H1 (cell line): ENCODE data around the gene SPATA21. TPM values are rescaled to one million over a fixed set of nuclear protein-coding genes. Genes with fewer than 3 reads are reported as not detected.

Experiments
- CTCF ChIA-PET: fragments of 300-600 bp; sonication (Branson Sonifier 250); formaldehyde crosslinking; loops from one replicate; lab custom pipeline; 2021; ENCODE audit not compliant: partially characterized antibody; lab: Charles Lee
- POLR2A ChIA-PET: fragments of 300-600 bp; sonication (Branson Sonifier 250); formaldehyde crosslinking; loops from one replicate; lab custom pipeline; 2021; ENCODE audit warnings: inconsistent platforms; ENCODE audit not compliant: partially characterized antibody; lab: Charles Lee
- DNase-seq, 2 experiments: peaks; one replicate each; pipeline versions ENCODE4 v3.0.0 to v3.0.0-alpha.2; 2010 to 2022; ENCODE audit warnings: low spot score in 2 of 2, low read depth in 1 of 2, mixed read lengths in 1 of 2
- FAIRE-seq: peaks from 2 replicates; lab custom pipeline; 2011; peaks lifted over from hg19 to GRCh38; lab: Jason Lieb, UNC
- H2AFZ ChIP-seq: 2 replicates; pipeline ENCODE4 v1.8.1; 2012; ENCODE audit warnings: low read length, inconsistent platforms
- H2AK5ac ChIP-seq: 2 replicates; pipeline ENCODE4 v1.6.1; 2013; ENCODE audit warnings: low read depth, low read length
- H2BK120ac ChIP-seq: replicated peaks from 2 replicates; pipeline ENCODE3; 2013; ENCODE audit warnings: low read depth, low read length, inconsistent platforms
- H2BK12ac ChIP-seq: 2 replicates; pipeline ENCODE4 v1.6.1; 2013; ENCODE audit warnings: low read depth, low read length
- H2BK15ac ChIP-seq: 2 replicates; pipeline ENCODE4 v1.6.1; 2013; ENCODE audit warnings: low read length
- H2BK20ac ChIP-seq: 2 replicates; pipeline ENCODE4 v1.6.1; 2013; ENCODE audit warnings: low read length
- H2BK5ac ChIP-seq: 2 replicates; pipeline ENCODE4 v1.6.1; 2013; ENCODE audit warnings: low read depth, low read length
- H3K14ac ChIP-seq: 2 replicates; pipeline ENCODE4 v1.6.1; 2013; ENCODE audit warnings: inconsistent platforms; ENCODE audit not compliant: insufficient read length
- H3K18ac ChIP-seq: 2 replicates; pipeline ENCODE4 v1.6.1; 2013; ENCODE audit warnings: low read length; ENCODE audit errors: extremely low read depth
- H3K23ac ChIP-seq: 2 replicates; pipeline ENCODE4 v1.6.1; 2013; ENCODE audit warnings: inconsistent platforms; ENCODE audit not compliant: insufficient read length
- H3K23me2 ChIP-seq: 2 replicates; pipeline ENCODE4 v1.6.1; 2013; ENCODE audit warnings: low read depth, low read length
- H3K27ac ChIP-seq: 2 replicates; pipeline ENCODE4 v1.6.1; 2011; ENCODE audit warnings: low read depth, low read length, inconsistent platforms
- H3K27me3 ChIP-seq, 4 experiments: replicated peaks in 1 of 4; 1 replicate in 1 of 4; 2 replicates in 3 of 4; pipeline versions ENCODE4 v1.6.1 to v1.8.1; 2011 to 2013; ENCODE audit warnings: low read length in 3 of 4, mild to moderate bottlenecking in 3 of 4, inconsistent platforms in 2 of 4, mixed read lengths in 2 of 4, moderate library complexity in 1 of 4; ENCODE audit not compliant: control insufficient read depth in 3 of 4, insufficient read depth in 3 of 4; ENCODE audit errors: extremely low read depth in 1 of 4
- H3K36me3 ChIP-seq, 4 experiments: 2 replicates each; pipeline versions ENCODE4 v1.6.1 to v1.8.1; 2011 to 2013; ENCODE audit warnings: mild to moderate bottlenecking in 4 of 4, low read length in 3 of 4, moderate library complexity in 2 of 4, control low read depth in 1 of 4, inconsistent platforms in 1 of 4; ENCODE audit not compliant: insufficient read depth in 4 of 4, control insufficient read depth in 2 of 4
- H3K4ac ChIP-seq: replicated peaks from 2 replicates; pipeline ENCODE3; 2013; ENCODE audit warnings: low read length, low read depth, mixed read lengths, inconsistent platforms; ENCODE audit not compliant: insufficient read length
- H3K4me1 ChIP-seq, 4 experiments: replicated peaks in 1 of 4; 1 replicate in 1 of 4; 2 replicates in 3 of 4; pipeline versions ENCODE4 v1.6.1 to v1.8.1; 2011 to 2013; ENCODE audit warnings: low read length in 3 of 4, inconsistent platforms in 2 of 4, mixed read lengths in 1 of 4; ENCODE audit not compliant: insufficient read depth in 4 of 4, control insufficient read depth in 3 of 4
- H3K4me2 ChIP-seq, 2 experiments: 2 replicates each; pipeline versions ENCODE4 v1.6.1 to v1.8.1; 2011 to 2013; ENCODE audit warnings: low read depth in 2 of 2, low read length in 2 of 2, control low read depth in 1 of 2, inconsistent platforms in 1 of 2, mild to moderate bottlenecking in 1 of 2; ENCODE audit not compliant: insufficient read depth in 1 of 2
- H3K4me3 ChIP-seq, 4 experiments: fragments of 200-600, 300-600 bp in 1 of 4; sonication (generic), shearing (Covaris generic), sonication (Bioruptor Twin) in 1 of 4; 2 replicates each; pipeline versions ENCODE4 v1.5.1 to v1.8.1; 2011 to 2016; ENCODE audit warnings: low read length in 4 of 4, low read depth in 3 of 4, control low read depth in 2 of 4, inconsistent platforms in 2 of 4, mild to moderate bottlenecking in 2 of 4, mixed read lengths in 1 of 4, moderate library complexity in 1 of 4; ENCODE audit not compliant: insufficient read depth in 2 of 4; ENCODE audit errors: extremely low read depth in 1 of 4
- H3K56ac ChIP-seq: replicated peaks from 2 replicates; pipeline ENCODE3; 2013; ENCODE audit warnings: low read depth, mild to moderate bottlenecking, mixed read lengths, low read length, inconsistent platforms; ENCODE audit not compliant: insufficient read length
- H3K79me1 ChIP-seq: 2 replicates; pipeline ENCODE4 v1.6.1; 2013; ENCODE audit warnings: low read depth, low read length, control low read depth
- H3K79me2 ChIP-seq, 2 experiments: 2 replicates each; pipeline versions ENCODE4 v1.6.1 to v1.8.1; 2012 to 2013; ENCODE audit warnings: low read length in 2 of 2, mild to moderate bottlenecking in 2 of 2, inconsistent platforms in 1 of 2; ENCODE audit not compliant: insufficient read depth in 2 of 2, control insufficient read depth in 1 of 2
- H3K9ac ChIP-seq, 4 experiments: replicated peaks in 1 of 4; 1 replicate in 1 of 4; 2 replicates in 3 of 4; pipeline versions ENCODE4 v1.6.1 to v1.8.1; 2011 to 2013; ENCODE audit warnings: low read depth in 3 of 4, low read length in 3 of 4, control low read depth in 2 of 4, mild to moderate bottlenecking in 2 of 4, moderate library complexity in 2 of 4, inconsistent platforms in 1 of 4; ENCODE audit errors: extremely low read depth in 1 of 4
- H3K9me3 ChIP-seq, 2 experiments: 2 replicates each; pipeline versions ENCODE4 v1.6.1 to v1.8.1; 2012 to 2013; ENCODE audit warnings: mild to moderate bottlenecking in 2 of 2, moderate library complexity in 2 of 2, control low read depth in 1 of 2, inconsistent platforms in 1 of 2, low read depth in 1 of 2, low read length in 1 of 2, mixed read lengths in 1 of 2; ENCODE audit not compliant: insufficient read depth in 2 of 2
- H4K20me1 ChIP-seq, 2 experiments: replicated peaks in 1 of 2; 2 replicates each; pipeline versions ENCODE3 to v1.8.1; 2011 to 2013; ENCODE audit warnings: inconsistent platforms in 2 of 2, low read length in 2 of 2, mild to moderate bottlenecking in 1 of 2; ENCODE audit not compliant: insufficient read depth in 2 of 2, control insufficient read depth in 1 of 2
- H4K5ac ChIP-seq: 2 replicates; pipeline ENCODE4 v1.6.1; 2013; ENCODE audit warnings: low read length, low read depth, mixed read lengths, inconsistent platforms; ENCODE audit not compliant: insufficient read length
- H4K8ac ChIP-seq: 2 replicates; pipeline ENCODE4 v1.8.0; 2013; ENCODE audit warnings: mild to moderate bottlenecking, moderate library complexity, low read length, inconsistent platforms; ENCODE audit not compliant: insufficient read depth; ENCODE audit errors: extremely low read depth
- H4K91ac ChIP-seq: replicated peaks from 2 replicates; pipeline ENCODE3; 2013; ENCODE audit warnings: low read length, mixed read lengths, inconsistent platforms; ENCODE audit not compliant: insufficient read length
- BACH1 ChIP-seq: IDR thresholded peaks from 2 replicates; pipeline ENCODE4 v1.6.1; 2012; ENCODE audit warnings: low read length, improper control_type of control experiment
- BRCA1 ChIP-seq: IDR thresholded peaks from 2 replicates; pipeline ENCODE4 v1.6.1; 2012; ENCODE audit warnings: low read depth, low read length, improper control_type of control experiment
- CHD1 ChIP-seq: IDR thresholded peaks from 2 replicates; pipeline ENCODE4 v1.6.1; 2012; ENCODE audit warnings: low read depth, low read length, improper control_type of control experiment
- E2F6 ChIP-seq: IDR thresholded peaks from 2 replicates; pipeline ENCODE4 v1.6.1; 2012; ENCODE audit warnings: inconsistent platforms
- FOSL1 ChIP-seq: IDR thresholded peaks from 2 replicates; pipeline ENCODE4 v1.6.1; 2011; ENCODE audit warnings: mild to moderate bottlenecking, low read depth, low read length, moderate library complexity; ENCODE audit not compliant: insufficient read depth
- GABPA ChIP-seq: IDR thresholded peaks from 2 replicates; pipeline ENCODE4 v1.6.1; 2011; ENCODE audit warnings: mild to moderate bottlenecking, low read length, moderate library complexity, borderline replicate concordance; ENCODE audit not compliant: insufficient read depth
- JUND ChIP-seq: IDR thresholded peaks from 2 replicates; pipeline ENCODE4 v1.6.1; 2011; ENCODE audit warnings: mild to moderate bottlenecking, improper control_type of control experiment, low read length
- MAX ChIP-seq: IDR thresholded peaks from 2 replicates; pipeline ENCODE4 v1.6.1; 2012; ENCODE audit warnings: inconsistent platforms
- NANOG ChIP-seq: IDR thresholded peaks from 2 replicates; pipeline ENCODE4 v1.6.1; 2011; ENCODE audit warnings: low read length, low read depth, mild to moderate bottlenecking, inconsistent platforms; ENCODE audit not compliant: insufficient read depth, poor library complexity, severe bottlenecking
- POLR2A ChIP-seq, 2 experiments: IDR thresholded peaks; 1 replicate in 1 of 2; 2 replicates in 1 of 2; pipeline ENCODE4 v1.6.1; 2011; ENCODE audit warnings: low read depth in 2 of 2, low read length in 2 of 2, mild to moderate bottlenecking in 2 of 2; ENCODE audit errors: control extremely low read depth in 1 of 2
- POU5F1 ChIP-seq: IDR thresholded peaks from 2 replicates; pipeline ENCODE4 v1.6.1; 2011; ENCODE audit warnings: low read depth, mild to moderate bottlenecking, low read length, moderate library complexity
- SIRT6 ChIP-seq: IDR thresholded peaks from one replicate; pipeline ENCODE4 v1.7.1; 2012; ENCODE audit warnings: low read length, inconsistent platforms
- SUZ12 ChIP-seq: fragments of 200-600 bp; sonication (generic); IDR thresholded peaks from 2 replicates; pipeline ENCODE4 v1.6.1; 2012; ENCODE audit warnings: mild to moderate bottlenecking, inconsistent platforms, low read length, moderate library complexity, mixed read lengths
- TCF12 ChIP-seq: IDR thresholded peaks from 2 replicates; pipeline ENCODE4 v1.6.1; 2011; ENCODE audit warnings: low read depth, mild to moderate bottlenecking, low read length
- whole genome bisulfite sequencing, 2 experiments: shearing (Covaris generic) in 1 of 2; methylation state at CpG; one replicate each; pipeline versions ENCODE4 v1.1.6 to v1.1.7; 2013 to 2015; ENCODE audit warnings: low lambda C conversion rate in 2 of 2, mixed read lengths in 2 of 2, inconsistent platforms in 1 of 2, low coverage in 1 of 2, missing lambda C conversion rate in 1 of 2; ENCODE audit not compliant: insufficient replicate concordance in 2 of 2, insufficient coverage in 1 of 2, insufficient read length in 1 of 2; ENCODE audit errors: extremely low coverage in 1 of 2, missing lambda C conversion rate in 1 of 2; 5-methylcytosine and 5-hydroxymethylcytosine counted together
- polyA plus RNA-seq, 7 experiments: library from polyadenylated mRNA; depleted of rRNA in 3 of 7; stranded (reverse) in 5 of 7; unstranded in 2 of 7; fragments of >200 nt in 5 of 7; fragments of 200-250 nt in 2 of 7; gene quantifications; 1 replicate in 5 of 7; 2 replicates in 1 of 7; 4 replicates in 1 of 7; pipeline versions ENCODE4 v1.2.1 to v1.2.3, GENCODE V29; 2011 to 2013; ENCODE audit warnings: missing spikeins in 2 of 7, mixed read lengths in 2 of 7
- total RNA-seq: library from RNA; stranded (reverse); fragmentation: NEBNext Ultra II Directional; extraction: Animal tissue kit (Norgen Biotek cat#: 25700); gene quantifications from 2 replicates; pipeline ENCODE4 v1.2.1, GENCODE V29; 2021

SPATA21 gene
- total and polyA plus RNA-seq, 2 of the 8 experiments (the other 6 are each of a cell fraction or from before 2014, with no cell fraction given), result not detected

GRCh38 chr1:16371725-16372124, 65.5 kb downstream of the SPATA21 start:
- no peak overlapping the region for H4K91ac ChIP-seq
- peaks cover 5% of the 10 kb centered on the region; the same call in 1 of the 2 replicates for H3K23me2 ChIP-seq
- no peak overlapping the region for H3K4me3 ChIP-seq
- ChIA-PET POLR2A (interaction anchor here (0.8 to 1.3 kb wide), 3 partner anchors 8 to 300 kb away, joined by 3 to 4 read pairs (median 3); no protein-coding TSS in a partner anchor), CTCF (interaction anchor here (1.5 kb wide), 1 partner anchor 9 kb away, joined by 4 read pairs; no protein-coding TSS in a partner anchor)
- no peak overlapping the region for H2BK20ac ChIP-seq
- no peak overlapping the region for H4K8ac ChIP-seq
- no peak overlapping the region for H2AFZ ChIP-seq
- H3K18ac ChIP-seq, result no peak overlapping the region
- no peak overlapping the region for H3K56ac ChIP-seq
- peaks cover under 1 to 11% (median 6%) of the 10 kb centered on the region in 4 experiments; a peak in 5 of 7 replicates for H3K4me1 ChIP-seq
- WGBS, 2 experiments, result 95% methylated on average over 5 of the region's 5 CpGs; no CpG with 5 or more reads in 1 of the 2 experiments
- H3K23ac ChIP-seq, result no peak overlapping the region
- no peak overlapping the region for H3K14ac ChIP-seq
- TF ChIP-seq SIRT6 (no peak), MAX (no peak), CHD1 (no peak), POLR2A (IDR thresholded peaks at IDR 0.05; ENCODE audit: control extremely low read depth in 1 of 2, low read depth in 2 of 2, low read length in 2 of 2) (no peak), POU5F1 (no peak), JUND (no peak), TCF12 (no peak), E2F6 (no peak), BRCA1 (no peak), FOSL1 (no peak), SUZ12 (no peak), NANOG (no peak), BACH1 (no peak), GABPA (no peak)
- no peak overlapping the region for H3K4ac ChIP-seq
- H3K9ac ChIP-seq, result no peak overlapping the region
- H2BK5ac ChIP-seq, result no peak overlapping the region
- H2AK5ac ChIP-seq, result no peak overlapping the region
- H3K79me1 ChIP-seq, result peaks cover 6% of the 10 kb centered on the region; the same call in 1 of the 2 replicates
- DNase-seq, result no peak
- peaks cover 43 to 87% of the 10 kb centered on the region in 2 experiments for H3K79me2 ChIP-seq
- H3K4me2 ChIP-seq, result no peak overlapping the region
- no peak overlapping the region for H4K5ac ChIP-seq
- H4K20me1 ChIP-seq, result peaks cover 17 to 27% of the 10 kb centered on the region in 2 experiments
- H3K27me3 ChIP-seq, result no peaks in the 10 kb centered on the region
- H3K9me3 ChIP-seq, result no peaks in the 10 kb centered on the region
- no peak overlapping the region for H2BK120ac ChIP-seq
- no peak overlapping the region for H2BK15ac ChIP-seq
- no peak overlapping the region for H3K27ac ChIP-seq
- H2BK12ac ChIP-seq, result no peak overlapping the region
- no peak for FAIRE-seq
- H3K36me3 ChIP-seq, result peaks cover 0 to 2% (median 0%) of the 10 kb centered on the region in 4 experiments; a peak in 1 of 8 replicates
